GM04504 (cell line): Measurements from ENCODE around the gene LITAFD.
"Not testable (repeated sequence)": the region's sequence is repeated elsewhere in the genome, so short reads cannot be mapped to it uniquely, and the experiment has no call there.

ENCODE experiments used
- DNase-seq: peaks from one replicate; pipeline ENCODE4 v3.0.0-alpha.2; 2012; ENCODE audit warnings: low read depth

LITAFD gene

DNA sequence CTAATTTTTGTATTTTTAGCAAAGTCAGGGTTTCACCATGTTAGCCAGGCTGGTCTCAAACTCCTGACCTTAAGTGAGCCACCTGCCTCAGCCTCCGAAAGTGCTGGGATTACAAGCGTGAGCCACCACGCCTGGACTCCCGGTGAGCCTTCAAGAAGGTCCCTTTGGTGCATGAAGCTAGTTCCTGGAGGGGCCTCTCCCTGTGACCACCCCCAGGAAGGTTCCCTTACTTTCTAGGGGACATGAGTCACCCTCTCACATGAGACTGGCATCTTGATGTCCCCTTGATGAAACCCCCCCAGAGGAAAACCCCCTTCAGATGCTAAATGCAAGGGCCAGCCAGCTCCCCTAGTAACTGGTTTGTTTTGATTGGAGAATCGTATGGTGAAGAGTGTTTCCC, 26.2 kb upstream of the LITAFD start:
- DNase-seq, result no peak

DNA sequence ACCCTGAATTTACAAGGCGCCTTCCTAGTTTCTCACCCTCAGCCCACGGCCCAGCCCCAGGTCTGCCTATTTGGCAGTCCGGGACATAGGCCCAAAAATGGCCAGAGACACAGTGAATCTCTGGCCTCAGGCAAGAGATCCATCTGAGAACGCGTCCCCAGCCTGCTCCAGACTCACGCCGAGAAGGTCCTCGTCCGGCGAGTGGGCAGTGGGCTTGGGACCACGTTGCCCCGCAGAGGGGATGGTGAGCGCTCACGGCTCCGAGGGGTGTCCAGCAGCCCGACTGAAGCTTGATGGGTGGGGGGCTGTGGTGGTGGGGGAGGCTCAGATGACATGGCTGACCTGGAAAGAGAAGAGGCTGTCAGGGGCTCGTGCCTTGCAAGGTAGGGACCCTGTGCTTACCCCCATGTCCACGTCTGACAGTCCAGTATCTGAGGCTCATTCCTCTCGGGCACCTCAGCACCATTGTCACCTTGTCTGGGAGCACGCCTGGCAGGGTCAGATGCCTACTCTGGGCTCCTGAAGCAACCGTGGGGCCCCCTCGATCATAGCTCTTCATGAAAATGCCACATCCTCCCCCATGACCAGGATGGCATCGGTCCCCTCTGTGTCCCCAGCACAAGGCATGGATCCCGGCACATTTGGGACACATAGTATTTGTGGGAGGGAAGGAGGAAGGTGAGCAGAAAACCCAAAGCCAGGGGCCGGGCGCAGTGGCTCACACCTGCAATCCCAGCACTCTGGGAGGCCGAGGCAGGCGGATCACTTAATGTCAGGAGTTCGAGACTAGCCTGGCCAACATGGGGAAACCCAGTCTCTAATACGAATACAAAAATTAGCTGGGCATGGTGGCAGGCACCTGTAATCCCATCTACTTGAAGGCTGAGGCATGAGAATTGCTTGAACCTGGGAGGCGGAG, 22.9 kb upstream of the LITAFD start:
- no peak for DNase-seq

DNA sequence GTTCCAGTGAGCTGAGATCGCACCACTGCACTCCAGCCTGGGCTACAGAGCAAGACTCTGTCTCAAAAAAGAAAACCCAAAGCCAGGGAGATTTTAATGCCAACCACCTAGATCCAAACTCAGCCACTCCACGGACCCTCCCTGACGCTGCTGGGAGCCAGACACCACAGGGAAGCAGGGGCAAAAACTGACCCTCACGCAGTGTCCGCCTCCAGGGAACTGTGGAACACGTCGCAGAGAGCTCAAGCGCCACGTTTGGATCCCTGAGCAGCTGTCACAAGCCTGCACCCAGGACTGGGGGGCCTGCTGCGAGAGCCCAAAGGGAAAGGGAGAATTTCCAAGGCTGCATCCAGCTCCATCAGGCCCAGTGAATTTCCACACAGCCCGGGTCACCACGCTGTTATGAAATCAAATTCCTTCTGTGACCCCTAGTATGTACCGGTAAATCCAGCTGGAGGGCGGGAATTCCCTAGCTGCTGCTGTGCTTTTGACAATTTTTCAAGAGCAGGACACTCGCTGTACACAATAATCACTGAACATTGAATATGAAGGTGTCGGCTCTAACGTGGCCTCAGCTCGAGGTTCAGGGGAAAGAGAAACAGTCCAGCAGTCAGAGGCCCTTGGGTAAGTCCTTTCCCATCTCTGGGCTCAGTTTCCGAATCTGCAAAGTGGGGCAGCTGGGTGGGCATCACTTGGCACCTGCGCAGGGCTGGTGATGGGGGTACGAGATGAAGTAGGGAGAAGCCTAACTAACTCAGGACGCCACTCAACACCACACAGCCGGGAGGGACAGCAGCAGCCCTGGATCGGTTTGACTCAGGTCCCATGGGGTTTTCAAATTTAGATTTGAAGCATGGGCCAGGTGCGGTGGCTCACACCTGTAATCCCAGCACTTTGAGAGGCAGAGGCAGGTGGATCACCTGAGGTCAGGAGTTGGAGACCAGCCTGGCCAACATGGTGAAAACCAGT, 22.0 kb upstream of the LITAFD start:
- no peak for DNase-seq

DNA sequence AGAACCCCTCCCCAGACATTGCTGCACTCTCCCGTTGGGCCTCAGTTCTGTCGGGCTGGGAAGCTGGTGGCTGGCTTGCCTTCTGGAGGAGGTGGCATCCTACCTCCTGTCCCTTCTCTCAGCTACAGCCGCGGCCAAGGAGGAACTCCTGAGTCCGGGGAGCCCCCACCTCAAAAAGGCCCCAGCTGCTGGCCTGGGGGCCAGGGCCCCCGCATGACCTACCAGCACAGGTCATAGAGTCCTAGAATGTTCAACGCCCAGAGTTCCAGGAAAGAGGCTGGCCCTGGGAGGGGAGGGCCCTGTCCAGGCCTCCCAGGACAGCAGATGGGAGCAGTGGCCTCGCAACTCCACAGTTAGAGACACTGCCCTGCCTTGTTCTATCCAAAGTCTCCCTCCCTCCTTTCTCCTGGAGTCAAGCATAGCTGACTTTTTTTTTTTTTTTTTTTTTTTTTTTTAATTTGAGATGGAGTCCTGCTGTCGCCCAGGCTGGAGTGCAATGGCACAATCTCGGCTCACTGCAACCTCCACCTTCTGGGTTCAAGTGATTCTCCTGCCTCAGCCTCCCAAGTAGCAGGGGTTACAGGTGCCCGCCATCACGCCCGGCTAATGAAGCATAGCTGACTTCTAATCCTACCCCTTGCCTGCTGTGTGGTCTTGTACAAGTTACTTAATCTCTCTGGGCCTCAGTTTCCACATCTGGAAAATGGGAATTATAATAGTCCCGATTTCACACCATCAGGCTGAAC, 20.4 kb upstream of the LITAFD start:
- no peak for DNase-seq

DNA sequence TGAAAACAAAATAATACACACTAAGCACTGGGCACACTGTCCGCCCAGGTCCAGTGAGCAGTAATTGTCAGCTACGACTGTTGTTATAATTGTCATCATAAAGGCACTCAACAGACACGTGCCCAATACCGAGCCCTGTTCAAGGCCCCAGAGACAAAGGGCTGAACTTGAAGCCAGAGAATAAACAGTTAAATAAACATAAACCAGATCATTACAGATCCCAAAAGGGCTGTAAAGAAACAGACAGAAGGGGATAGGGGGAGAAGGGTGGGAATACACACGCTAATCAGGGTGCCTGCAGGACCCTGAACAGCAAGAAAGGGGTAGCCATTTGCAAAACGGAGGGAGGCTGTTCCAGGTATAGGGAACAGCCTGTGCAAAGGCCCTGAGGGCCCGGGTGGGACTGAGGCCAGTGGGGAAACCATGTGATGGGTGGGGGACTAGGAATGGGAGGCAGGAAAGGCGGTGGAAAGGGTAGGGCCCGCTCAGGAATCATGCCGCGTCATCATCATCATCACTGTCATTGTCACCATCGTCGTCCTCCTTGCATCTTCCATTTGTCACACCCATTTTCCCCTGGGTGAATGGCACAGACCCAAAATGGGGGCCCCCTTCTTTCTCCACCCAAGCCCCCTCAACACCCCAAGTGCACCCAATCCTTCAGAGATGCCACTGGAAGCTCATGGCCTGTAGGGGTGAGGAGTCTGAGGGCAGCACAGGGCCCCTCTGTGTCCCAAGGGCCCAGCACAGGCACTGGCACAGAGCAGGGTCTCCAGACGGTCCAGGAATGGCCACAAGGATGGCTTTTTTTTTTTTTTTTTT, 19.6 kb upstream of the LITAFD start:
- DNase-seq, result no peak

DNA sequence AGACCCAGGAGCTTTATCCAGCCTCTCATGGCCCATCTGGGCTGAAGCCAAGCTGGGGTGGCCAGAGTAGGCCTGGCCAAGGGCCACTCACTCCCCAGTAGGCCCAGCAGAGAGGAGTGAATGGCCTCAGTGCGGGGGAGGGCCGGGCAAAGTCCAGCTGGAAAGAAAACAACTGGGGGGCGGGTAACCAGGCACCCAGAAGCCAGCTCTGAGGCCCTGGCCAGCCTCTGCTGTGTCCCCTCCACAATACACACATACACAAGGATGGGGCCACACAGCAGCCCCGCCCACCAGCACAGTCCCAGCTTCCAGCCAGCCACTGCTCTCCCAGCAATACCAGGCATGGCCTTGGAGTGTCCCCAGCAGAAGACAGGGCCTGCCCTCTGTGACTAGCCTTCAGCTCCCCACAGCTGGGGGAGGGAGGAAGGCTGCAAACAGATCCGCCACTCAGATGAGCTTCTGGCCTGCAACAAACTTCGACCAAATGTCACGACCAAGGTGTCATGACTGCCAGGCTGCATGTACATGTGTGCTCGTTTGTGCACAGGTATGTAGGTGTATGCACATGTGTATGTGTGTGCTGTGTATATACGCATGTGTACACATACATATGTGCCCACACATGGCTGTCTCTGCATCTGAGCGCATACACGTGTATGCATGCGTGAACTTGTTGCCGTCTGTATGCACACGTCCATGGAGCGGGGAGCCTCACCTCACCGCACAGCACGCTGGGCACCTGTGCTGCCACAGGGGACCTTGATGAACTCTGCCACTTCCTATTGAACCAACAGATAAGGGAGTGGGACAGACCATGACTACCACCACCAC, 18.3 kb upstream of the LITAFD start:
- DNase-seq, result no peak

DNA sequence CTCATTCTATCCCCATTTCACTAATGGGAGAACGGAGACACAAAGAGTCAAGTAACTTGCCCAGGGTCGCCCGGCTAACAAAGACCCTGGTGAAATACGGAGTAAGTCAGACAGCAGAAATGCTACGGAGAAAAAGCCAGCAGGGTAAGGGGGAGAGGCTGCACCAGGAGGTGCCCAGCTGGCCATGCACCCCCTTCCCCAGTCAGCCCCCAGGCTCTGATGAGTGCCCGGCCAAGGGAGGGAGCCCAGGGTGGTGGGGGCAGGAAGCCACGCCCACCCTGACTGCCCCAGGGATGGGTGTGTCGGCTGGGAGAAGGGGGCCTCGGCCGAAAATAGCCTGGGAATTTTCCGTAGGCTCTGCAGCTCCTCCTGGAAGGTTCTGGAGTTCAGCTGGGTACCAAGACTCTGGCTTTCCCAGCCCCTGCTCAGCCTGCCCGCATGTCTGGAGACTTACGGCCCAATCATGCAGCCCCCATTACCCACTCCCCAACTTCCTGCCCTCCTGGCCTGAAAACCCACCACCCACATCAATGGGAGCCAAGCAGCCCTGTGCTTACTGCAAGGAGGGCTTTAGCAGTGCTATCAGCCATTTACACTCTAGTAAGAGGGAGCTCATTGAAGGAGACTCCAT, 17.6 kb upstream of the LITAFD start:
- no peak for DNase-seq

DNA sequence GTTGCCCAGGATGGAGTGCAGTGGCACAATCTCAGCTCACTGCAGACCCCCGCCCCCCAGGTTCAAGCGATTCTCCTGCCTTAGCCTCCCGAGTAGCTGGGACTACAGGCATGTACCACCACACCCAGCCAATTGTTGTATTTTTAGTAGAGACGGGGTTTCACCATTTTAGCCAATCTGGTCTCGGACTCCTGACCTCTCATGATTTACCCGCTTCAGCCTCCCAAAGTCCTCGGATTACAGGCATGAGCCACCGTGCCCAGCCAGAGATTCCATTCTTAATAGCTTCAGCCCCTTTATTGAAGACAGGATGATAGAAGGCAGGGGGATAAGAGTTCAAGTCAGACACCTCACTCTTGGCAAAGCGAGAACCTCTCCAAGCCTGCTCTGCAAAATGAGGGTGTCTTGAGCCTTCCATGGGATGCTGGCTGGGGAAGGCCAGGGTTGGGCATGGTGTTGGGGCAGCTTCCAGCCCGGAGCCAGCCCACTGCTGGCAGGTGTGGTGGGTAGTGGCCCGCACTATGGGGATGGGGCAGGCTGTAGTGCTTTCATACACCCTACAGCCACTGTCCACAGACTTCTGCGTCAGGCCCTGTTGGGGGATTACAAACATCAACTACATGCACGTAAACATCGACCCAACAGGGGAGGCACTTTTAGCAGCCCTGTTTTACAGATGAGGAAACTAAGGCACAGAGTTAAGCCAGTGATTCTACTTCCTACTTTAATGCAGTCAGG, 16.8 kb upstream of the LITAFD start:
- DNase-seq, result no peak

DNA sequence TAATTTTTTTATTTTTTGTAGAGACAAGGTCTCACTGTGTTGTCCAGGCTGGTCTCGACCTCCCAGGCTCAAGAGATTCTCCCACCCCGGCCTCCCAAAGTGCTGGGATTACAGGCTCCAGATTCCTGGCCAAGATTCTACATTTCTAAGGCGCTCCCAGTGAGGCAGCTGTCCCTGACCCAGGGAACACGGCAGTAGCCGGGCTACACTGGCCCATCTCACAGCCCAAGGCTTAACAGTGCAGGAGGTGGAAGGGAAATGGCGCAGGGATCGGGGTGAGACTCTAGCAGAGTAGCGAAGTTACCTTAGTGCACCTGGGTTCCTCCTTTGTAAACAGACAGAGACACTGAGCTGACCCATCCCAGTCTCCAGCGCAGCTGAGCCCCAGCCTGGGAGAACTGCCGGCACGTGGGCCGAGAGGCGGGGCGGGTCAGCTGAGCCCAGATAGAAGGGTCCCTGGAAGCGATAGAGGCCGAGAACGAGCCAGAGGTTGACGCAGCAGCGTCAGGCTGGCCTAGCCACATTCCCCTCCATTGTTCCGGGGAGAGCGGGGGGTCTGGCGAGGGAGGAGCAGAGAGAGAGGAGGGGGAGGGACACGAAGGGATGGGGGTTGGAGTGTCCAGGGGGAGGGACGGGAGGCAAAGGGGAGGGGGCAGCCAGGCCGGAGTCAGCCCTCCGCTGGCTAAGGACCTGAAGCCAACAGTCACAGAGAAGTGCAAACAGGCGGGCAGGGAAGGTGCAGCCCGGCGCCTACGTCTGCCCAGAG, 15.8 kb upstream of the LITAFD start:
- no peak for DNase-seq

DNA sequence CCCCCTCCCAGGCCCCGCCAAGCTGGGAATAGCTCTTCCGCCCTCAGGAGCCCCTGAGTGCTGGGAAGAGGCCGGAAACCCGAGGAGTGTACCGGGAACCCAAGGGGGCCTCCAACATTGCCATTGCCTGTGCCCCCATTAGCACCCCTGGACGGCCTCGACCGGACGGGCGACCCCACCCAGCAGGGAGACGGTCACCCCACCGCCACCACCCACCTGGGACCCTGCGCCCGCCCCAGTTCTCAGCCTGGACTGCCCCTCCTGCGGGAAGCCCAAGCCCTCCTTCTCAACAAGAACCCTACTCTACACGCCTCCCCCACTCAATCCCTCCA, 15.3 kb upstream of the LITAFD start:
- no peak for DNase-seq

DNA sequence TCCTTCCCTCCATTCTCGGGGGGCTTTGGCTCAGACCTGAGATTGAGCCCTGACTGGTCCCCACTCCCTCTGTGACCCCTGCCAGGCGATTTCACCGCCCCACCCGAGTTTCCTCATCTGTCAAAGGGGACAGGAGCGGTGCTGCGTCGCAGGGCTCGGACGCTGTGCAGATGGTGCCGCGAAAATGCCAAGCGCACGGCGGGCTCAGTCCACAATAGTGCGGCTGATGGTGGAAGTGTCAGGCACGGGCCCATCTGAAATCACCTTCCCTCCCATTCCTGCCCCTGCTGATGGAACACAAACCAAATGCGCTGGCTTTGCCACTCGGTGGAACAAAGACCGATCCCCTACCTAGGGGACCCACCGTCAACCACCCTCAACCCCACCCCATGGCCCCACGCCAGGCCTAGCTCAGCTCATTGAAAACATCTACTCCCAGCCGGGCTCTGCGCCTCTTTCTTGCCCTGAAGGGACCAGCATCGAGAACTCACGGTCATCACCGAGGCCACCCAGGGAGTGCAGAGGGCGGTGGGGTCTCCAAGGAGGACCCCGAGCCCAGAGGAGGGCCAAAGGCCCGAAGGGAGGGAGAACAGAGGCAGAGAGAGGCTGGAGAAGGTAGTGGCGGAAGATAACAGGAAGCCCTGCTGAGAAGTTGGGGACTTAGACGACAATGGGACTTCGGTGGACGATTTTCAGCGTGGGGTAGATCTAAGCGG, 14.8 kb upstream of the LITAFD start:
- no peak for DNase-seq

DNA sequence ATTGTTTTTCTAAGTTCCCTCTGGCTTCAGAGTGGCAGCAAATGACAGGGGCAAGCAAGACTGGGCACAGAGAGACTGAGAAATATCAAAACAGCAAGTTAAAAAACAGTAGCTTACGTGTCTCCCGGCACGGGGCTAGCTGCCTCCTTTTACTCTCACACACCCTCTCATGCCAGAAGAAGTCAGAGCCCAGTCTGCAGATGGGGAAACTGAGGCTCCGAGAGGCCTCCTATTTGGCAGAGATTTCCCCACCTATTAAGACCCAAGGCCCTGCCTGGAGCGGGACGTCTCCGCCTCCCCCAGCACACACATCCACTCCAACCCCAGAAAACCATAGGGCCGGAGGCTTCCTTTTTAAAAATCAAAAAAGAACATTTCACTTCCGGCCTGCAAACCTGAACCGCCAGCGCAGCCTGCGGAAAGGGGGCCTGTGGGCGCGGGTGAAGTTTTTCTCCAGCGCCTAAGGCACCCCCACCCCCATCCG, 14.2 kb upstream of the LITAFD start:
- DNase-seq, result no peak

DNA sequence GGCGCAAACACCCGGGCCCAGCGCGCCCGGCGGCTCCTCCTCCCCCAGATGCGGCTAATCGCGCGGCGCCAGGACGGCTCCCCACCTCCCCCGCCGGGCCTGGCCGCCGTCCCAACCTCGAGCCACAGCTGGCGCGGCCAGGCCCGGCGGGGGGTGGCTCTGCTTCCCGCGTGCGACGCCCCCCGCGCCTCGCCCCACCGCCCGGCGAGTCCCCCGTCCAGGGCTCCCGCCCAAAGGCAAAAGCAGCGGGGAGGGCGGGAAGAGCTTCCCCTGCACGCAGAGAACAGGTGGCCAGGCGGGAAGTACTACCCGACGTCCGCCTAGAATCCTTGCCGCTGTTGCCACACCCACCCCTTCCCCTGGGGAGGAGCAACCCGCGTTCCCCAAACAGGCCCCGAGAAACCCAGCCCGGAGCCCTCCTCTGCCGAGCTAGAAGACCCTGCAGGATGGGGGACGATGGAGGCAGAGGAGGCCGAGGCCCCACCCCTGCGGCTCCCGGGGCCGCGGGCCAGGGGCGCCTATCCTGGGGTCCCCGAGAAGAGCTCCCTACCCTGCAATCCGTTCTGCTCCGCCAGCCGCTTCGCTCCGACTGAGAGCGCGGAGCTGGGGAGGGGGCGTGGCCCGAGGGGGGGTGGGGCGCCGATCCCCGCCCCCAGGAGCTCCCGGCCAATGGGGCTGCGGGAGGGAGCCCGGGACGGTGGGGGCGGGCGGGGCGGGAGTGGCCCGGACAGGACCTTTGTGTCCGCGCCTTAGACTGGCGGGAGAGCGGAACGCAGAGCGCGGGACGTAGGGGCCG, 13.5 kb upstream of the LITAFD start, which contains the start of gene CARHSP1:
TSS of gene CARHSP1 (minus strand) at position 591 of the 796 bp plus-strand sequence. CDS start 9,678 bp downstream, outside the sequence.
- peak; percentile 78 for DNase-seq

DNA sequence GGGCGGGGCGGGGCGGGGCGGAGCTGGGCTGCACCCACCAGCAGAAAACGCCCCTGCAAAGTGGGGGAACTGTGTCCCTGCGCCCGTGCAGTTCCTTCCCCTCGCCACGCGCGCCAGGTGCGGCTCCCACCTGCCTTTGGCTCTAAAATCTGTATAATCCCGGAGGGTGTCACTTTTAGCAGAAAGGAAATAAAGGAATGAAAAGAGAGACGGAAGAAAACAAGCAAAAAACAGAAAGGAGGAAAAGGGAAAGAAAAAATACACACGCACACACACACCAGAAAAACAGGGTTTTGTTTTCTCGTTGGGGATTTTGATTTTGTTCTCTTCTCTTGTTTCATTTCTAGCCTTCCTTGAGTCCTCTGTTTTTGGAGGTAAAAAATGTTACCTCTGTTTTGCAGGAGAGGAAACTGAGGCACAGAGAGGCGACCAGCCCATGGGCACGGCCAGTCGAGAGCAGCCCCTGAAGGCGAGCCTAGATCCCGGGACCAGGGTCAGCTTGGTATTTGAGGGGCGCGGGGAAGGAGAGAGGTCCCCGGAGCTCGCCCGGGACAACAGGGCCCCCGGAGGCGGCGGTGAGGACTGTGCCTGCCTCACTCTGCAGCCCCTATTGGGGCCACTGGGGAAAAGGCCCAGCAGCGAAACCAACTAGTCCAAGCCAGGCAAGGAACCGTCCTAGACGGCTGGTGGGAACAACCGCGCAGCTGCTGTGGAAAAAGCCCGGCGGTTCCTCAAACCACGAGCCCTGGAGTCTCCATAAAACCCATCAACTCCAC, 12.8 kb upstream of the LITAFD start:
- no peak for DNase-seq

DNA sequence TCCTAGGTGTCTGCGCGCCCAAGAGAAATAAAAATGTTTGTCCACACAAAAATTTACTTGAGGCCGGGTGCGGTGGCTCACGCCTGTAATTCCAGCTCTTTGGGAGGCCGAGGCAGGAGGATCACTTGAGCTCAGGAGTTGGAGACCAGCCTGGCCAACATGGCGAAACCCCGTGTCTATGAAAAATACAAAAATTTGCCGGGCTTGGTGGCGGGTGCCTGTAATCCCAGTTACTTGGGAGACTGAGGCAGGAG, 12.2 kb upstream of the LITAFD start:
- DNase-seq, result not testable (repeated sequence)

DNA sequence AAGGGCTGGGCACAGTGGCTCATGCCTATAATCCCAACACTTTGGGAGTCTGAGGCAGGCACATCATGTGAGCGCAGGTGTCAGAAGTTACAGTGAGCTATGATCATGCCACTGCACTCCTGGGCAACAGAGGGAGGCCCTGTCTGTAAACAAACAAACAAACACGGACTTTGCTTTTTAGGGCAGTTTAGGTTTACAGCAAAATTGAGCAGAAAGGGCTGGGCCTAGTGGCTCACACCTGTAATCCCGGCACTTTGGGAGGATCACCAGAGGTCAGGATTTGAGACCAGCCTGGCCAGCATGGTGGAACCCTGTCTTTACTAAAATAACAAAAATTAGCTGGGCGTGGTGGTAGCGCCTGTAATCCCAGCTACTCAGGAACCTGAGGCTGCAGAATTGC, 10.1 kb upstream of the LITAFD start:
- DNase-seq, result no peak
